Stimulated activated CD4-positive, alpha-beta T cell treated with anti-CD3 and anti-CD28 coated beads, Interleukin-4, amount 100 ng/mL, for 48 hours (primary cell): ENCODE data around the gene TSR1.

Experiments
- DNase-seq, 2 donors: peaks; one replicate each; pipeline ENCODE4 v3.0.0-alpha.2; 2020; ENCODE audit warnings: low read depth in 2 of 2

Gene TSR1

DNA sequence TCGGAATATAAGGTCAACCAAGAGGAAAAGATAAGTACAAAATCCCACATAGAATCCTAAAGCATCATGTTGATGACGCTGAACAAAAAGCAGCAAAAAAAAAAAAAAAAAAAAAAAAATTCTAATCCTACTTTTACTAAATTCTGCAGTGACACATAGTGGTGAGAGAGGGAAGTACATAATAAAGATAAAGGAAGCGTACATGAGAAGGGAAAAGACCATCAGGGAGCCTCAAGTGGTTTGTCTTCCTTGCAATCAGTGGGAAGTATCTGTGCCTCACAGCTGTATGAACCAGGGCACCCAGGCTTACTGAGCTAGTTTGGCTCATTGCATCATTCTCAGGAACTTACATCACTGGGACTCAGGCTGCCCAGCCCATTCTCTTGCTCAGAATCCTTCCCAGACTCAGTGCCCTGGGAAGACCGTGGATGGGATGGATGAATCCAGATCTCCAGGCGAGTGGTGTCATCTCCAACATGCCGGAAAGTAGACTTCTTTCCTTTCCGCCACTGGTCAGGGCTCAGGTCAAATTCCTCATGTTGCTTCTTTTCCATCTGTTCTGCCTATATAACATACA, 53.9 kb downstream of the TSR1 start:
- no peak for DNase-seq

- DNase-seq, result no peak
Measured at GRCh38 chr17:2279707-2280106, 56.5 kb downstream of the TSR1 start.

- DNase-seq, result no peak
Measured at GRCh38 chr17:2277429-2278170, 58.7 kb downstream of the TSR1 start.

- no peak for DNase-seq
Measured at GRCh38 chr17:2275722-2276121, 60.5 kb downstream of the TSR1 start.

- DNase-seq, result no peak
Measured at GRCh38 chr17:2274414-2274813, 61.8 kb downstream of the TSR1 start.
